GM23338 (cell line): ENCODE data around the gene CRY1.

Source experiments
- CTCF ChIP-seq, 2 experiments: fragments of 200-600 bp in 1 of 2; sonication (generic) in 1 of 2; conservative IDR thresholded peaks; 2 replicates each; pipeline versions ENCODE4 v1.5.1 to v1.6.1; 2016 to 2017; ENCODE audit warnings: antibody characterized with exemption in 2 of 2, low read depth in 2 of 2, mild to moderate bottlenecking in 2 of 2, moderate library complexity in 1 of 2
- ETS1 ChIP-seq: IDR thresholded peaks from 2 replicates; pipeline ENCODE4 v1.6.1; 2016; ENCODE audit warnings: antibody characterized with exemption
- EZH2phosphoT487 ChIP-seq: fragments of 200-600 bp; sonication (generic); IDR thresholded peaks from one replicate; pipeline ENCODE4 v1.8.1; 2018; ENCODE audit warnings: antibody characterized with exemption; ENCODE audit not compliant: unreplicated experiment
- POLR2AphosphoS5 ChIP-seq: IDR thresholded peaks from 2 replicates; pipeline ENCODE4 v1.6.1; 2016; ENCODE audit warnings: antibody characterized with exemption, low read depth

DNA sequence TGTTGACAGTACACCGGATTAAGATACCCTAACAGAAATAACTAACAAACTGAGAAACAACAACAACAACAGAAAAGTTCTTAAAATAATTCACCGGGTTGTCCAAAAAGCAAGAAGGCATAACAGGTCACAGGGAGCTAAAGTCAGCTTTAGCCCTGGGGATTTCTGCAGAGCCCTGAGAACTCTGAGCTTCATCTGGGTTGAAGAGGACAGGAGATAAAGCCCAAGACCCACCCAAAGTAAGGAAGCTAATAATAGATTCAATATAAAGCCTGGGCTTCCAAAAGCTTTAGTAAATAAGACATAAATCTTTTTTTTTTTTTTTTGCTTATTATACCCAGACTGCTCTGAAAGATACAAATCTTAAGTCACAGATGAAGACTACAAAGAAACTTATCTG, 62.3 kb downstream of the CRY1 start:
- TF ChIP-seq CTCF (conservative IDR thresholded peaks at IDR 0.05; ENCODE audit: low read depth in 2 of 2) (no peak), POLR2AphosphoS5 (no peak), EZH2phosphoT487 (no peak), ETS1 (no peak)
